Keratinocyte (primary cell): Measurements from ENCODE around the gene UNG. TPM values are rescaled to one million over a fixed set of nuclear protein-coding genes. Genes with fewer than 3 reads are reported as not detected.

ENCODE experiments used
- DNase-seq: peaks from one replicate; pipeline ENCODE4 v3.0.0-alpha.2; 2011; ENCODE audit warnings: low read depth, missing footprints, low spot score
- FAIRE-seq: peaks from 2 replicates; lab custom pipeline; 2011; peaks lifted over from hg19 to GRCh38; lab: Jason Lieb, UNC
- H2AFZ ChIP-seq: 2 replicates; pipeline ENCODE4 v1.6.0; 2012; ENCODE audit warnings: low read length, control low read depth, inconsistent platforms; ENCODE audit not compliant: control insufficient read depth
- H3K27ac ChIP-seq: 2 replicates; pipeline ENCODE4 v1.5.1; 2011; ENCODE audit warnings: low read length; ENCODE audit not compliant: control insufficient read depth, insufficient read depth
- H3K27me3 ChIP-seq: 3 replicates; pipeline ENCODE4 v1.6.0; 2011; ENCODE audit warnings: low read length; ENCODE audit not compliant: control insufficient read depth, insufficient read depth; ENCODE audit errors: extremely low read depth
- H3K36me3 ChIP-seq, 2 experiments: 2 replicates in 1 of 2; 3 replicates in 1 of 2; pipeline ENCODE4 v1.5.1; 2011; ENCODE audit warnings: low read length in 2 of 2, mild to moderate bottlenecking in 1 of 2; ENCODE audit not compliant: control insufficient read depth in 2 of 2, insufficient read depth in 2 of 2; ENCODE audit errors: extremely low read depth in 1 of 2
- H3K4me1 ChIP-seq: 3 replicates; pipeline ENCODE4 v1.5.1; 2011; ENCODE audit warnings: low read length; ENCODE audit not compliant: control insufficient read depth, insufficient read depth; ENCODE audit errors: extremely low read depth
- H3K4me2 ChIP-seq: 3 replicates; pipeline ENCODE4 v1.6.0; 2011; ENCODE audit warnings: low read depth, low read length; ENCODE audit not compliant: control insufficient read depth, insufficient read depth; ENCODE audit errors: extremely low read depth
- H3K4me3 ChIP-seq, 3 experiments: fragments of 200-600 bp in 1 of 3; sonication (generic) in 1 of 3; 2 replicates in 2 of 3; 3 replicates in 1 of 3; pipeline ENCODE4 v1.5.1; 2011 to 2016; ENCODE audit warnings: low read length in 3 of 3, mild to moderate bottlenecking in 3 of 3, control low read depth in 2 of 3, inconsistent platforms in 1 of 3, low read depth in 1 of 3, mixed read lengths in 1 of 3, mixed run types in 1 of 3, moderate library complexity in 1 of 3; ENCODE audit not compliant: control insufficient read depth in 2 of 3, insufficient read depth in 2 of 3; ENCODE audit errors: extremely low read depth in 1 of 3
- H3K79me2 ChIP-seq: 2 replicates; pipeline ENCODE4 v1.6.0; 2012; ENCODE audit warnings: low read length; ENCODE audit not compliant: control insufficient read depth, insufficient read depth
- H3K9ac ChIP-seq: 3 replicates; pipeline ENCODE4 v1.6.0; 2011; ENCODE audit warnings: low read length; ENCODE audit not compliant: control insufficient read depth, insufficient read depth; ENCODE audit errors: extremely low read depth
- H3K9me1 ChIP-seq: 3 replicates; pipeline ENCODE4 v1.6.0; 2011; ENCODE audit warnings: low read length; ENCODE audit not compliant: control insufficient read depth, insufficient read depth; ENCODE audit errors: extremely low read depth
- H3K9me3 ChIP-seq: 2 replicates; pipeline ENCODE4 v1.5.1; 2012; ENCODE audit warnings: low read depth, low read length; ENCODE audit not compliant: control insufficient read depth
- H4K20me1 ChIP-seq: 3 replicates; pipeline ENCODE4 v1.6.0; 2011; ENCODE audit warnings: low read length; ENCODE audit not compliant: control insufficient read depth, insufficient read depth; ENCODE audit errors: extremely low read depth
- CTCF ChIP-seq, 3 experiments: IDR thresholded peaks in 1 of 3; conservative IDR thresholded peaks in 1 of 3; optimal IDR thresholded peaks in 1 of 3; 2 replicates in 2 of 3; 3 replicates in 1 of 3; pipeline versions ENCODE3 to v1.5.1; 2011; ENCODE audit warnings: low read length in 3 of 3, mild to moderate bottlenecking in 3 of 3, moderate library complexity in 2 of 3, control low read depth in 1 of 3, inconsistent platforms in 1 of 3; ENCODE audit not compliant: insufficient read depth in 2 of 3; ENCODE audit errors: extremely low read depth in 1 of 3
- EZH2 ChIP-seq: IDR thresholded peaks from one replicate; pipeline ENCODE4 v1.6.1; 2012; ENCODE audit warnings: inconsistent platforms, mild to moderate bottlenecking, low read length, moderate library complexity
- dilution Hi-C: fragments of 300-500 bp; cut with MboI; formaldehyde crosslinking; loops from one replicate; pipeline ENCODE4 v1.7.0; 2020; ENCODE audit warnings: low sequenced_read_pairs; ENCODE audit not compliant: extremely low pct_ligation_motif_present
- polyA plus RNA-seq, 5 experiments: library from polyadenylated mRNA; depleted of rRNA in 3 of 5; stranded (reverse) in 3 of 5; stranded (forward) in 1 of 5; unstranded in 1 of 5; fragments of >200 nt; gene quantifications; 1 replicate in 1 of 5; 2 replicates in 3 of 5; 3 replicates in 1 of 5; pipeline versions ENCODE4 v1.2.1 to v1.2.3, GENCODE V29; 2011 to 2012; ENCODE audit warnings: missing spikeins in 2 of 5, low read depth in 1 of 5, low replicate concordance in 1 of 5

Gene UNG
- polyA plus RNA-seq, 1 donor (not counting 4 experiments of a cell fraction or from before 2014, with no cell fraction given), result 26.3 TPM

- H3K9me3 ChIP-seq, result no peaks in the 10 kb centered on the region
- no peaks in the 10 kb centered on the region for H3K79me2 ChIP-seq
- DNase-seq (no peak), FAIRE-seq (no peak)
- no peak overlapping the region for H3K4me2 ChIP-seq
- TF ChIP-seq EZH2 (no peak), CTCF (optimal IDR thresholded peaks at IDR 0.05 in 1 of 3, IDR thresholded peaks at IDR 0.05 in 1 of 3, conservative IDR thresholded peaks at IDR 0.05 in 1 of 3; ENCODE audit: extremely low read depth in 1 of 3, insufficient read depth in 2 of 3, low read length in 3 of 3) (no peak)
- no peak overlapping the region for H2AFZ ChIP-seq
- no peak overlapping the region for H3K9ac ChIP-seq
- H3K4me3 ChIP-seq, result no peak overlapping the region
- H4K20me1 ChIP-seq, result no peaks in the 10 kb centered on the region
- H3K4me1 ChIP-seq, result no peaks in the 10 kb centered on the region
- no peaks in the 10 kb centered on the region for H3K27me3 ChIP-seq
- no peak overlapping the region for H3K27ac ChIP-seq
- dilution Hi-C loops, result no loop called here
- H3K36me3 ChIP-seq, result peaks cover 0 to 4% of the 10 kb centered on the region in 2 experiments
- H3K9me1 ChIP-seq, result no peaks in the 10 kb centered on the region
Observed at GRCh38 chr12:109065853-109066193, 31.6 kb upstream of the UNG start.

DNA sequence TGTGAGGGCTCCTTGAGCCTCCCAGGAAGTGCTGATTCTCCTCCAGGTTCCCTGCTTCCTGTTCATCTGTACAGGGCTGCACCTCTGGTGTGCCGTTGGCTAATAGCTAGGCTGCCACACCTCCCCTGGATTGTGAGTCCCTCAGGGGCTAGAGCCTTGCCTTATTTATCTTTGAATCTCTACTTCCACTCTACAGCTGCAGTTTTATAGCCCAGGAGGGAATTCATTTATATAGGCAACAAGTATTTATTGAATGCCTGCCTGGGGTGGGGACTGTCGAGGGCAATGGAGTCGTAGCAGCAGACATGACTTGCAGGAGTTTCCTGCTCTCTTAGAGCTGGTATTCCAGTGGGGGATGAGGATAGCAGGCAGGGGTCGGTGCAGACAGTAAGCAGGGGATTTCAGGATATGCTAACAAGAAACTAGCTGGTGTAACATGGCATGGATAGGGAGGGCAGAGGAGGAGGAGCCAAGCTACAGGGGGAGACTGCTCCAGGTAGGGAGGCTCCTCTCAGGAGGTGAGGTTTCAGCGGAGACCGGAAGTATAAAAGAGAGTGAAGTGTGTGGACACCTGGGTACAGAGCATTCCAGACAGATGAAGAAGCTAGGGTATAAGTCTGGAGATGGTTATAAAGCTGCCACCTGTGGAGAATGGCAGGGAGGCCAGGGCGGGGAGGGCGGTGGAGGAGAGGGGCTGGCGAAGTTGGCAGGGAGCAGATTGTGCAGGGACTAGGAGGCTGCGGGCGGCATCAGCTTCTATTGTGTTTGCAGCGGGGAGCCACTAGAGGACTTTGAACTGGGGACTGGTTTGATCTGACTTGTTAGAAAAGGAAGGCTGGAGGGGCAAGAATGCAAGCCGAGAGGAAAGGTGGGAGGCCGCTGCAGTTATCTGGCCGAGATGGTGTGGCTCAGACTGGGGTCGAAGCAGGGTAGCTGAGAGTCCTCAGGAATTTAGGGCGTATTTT lies 27.8 kb upstream of the UNG start:
- peaks cover 0 to 4% of the 10 kb centered on the region in 2 experiments for H3K36me3 ChIP-seq
- H3K9me1 ChIP-seq, result no peaks in the 10 kb centered on the region
- H3K27ac ChIP-seq, result no peak overlapping the region
- H4K20me1 ChIP-seq, result no peaks in the 10 kb centered on the region
- H3K9me3 ChIP-seq, result no peaks in the 10 kb centered on the region
- H3K27me3 ChIP-seq, result no peaks in the 10 kb centered on the region
- FAIRE-seq, result no peak
- no peaks in the 10 kb centered on the region for H3K79me2 ChIP-seq
- dilution Hi-C loops, result no loop called here
- no peak overlapping the region for H3K4me2 ChIP-seq
- no peak overlapping the region for H3K9ac ChIP-seq
- H3K4me1 ChIP-seq, result no peaks in the 10 kb centered on the region
- no peak overlapping the region for H2AFZ ChIP-seq
- no peak for DNase-seq
- H3K4me3 ChIP-seq, result no peak overlapping the region
- no peak for TF ChIP-seq EZH2
- TF ChIP-seq CTCF (optimal IDR thresholded peaks at IDR 0.05 in 1 of 3, IDR thresholded peaks at IDR 0.05 in 1 of 3, conservative IDR thresholded peaks at IDR 0.05 in 1 of 3; ENCODE audit: extremely low read depth in 1 of 3, insufficient read depth in 2 of 3, low read length in 3 of 3), result no peak
